ENCODE data around the gene IER3IP1. TPM values are rescaled to one million over a fixed set of nuclear protein-coding genes. Genes with fewer than 3 reads are reported as not detected.
"Not testable (repeated sequence)": the region's sequence is repeated elsewhere in the genome, so short reads cannot be mapped to it uniquely, and the experiment has no call there.

Gene IER3IP1
- 10 to 100 TPM in 11 of 12 donors, not detected in 1; 18.7 to 54.5 (median 25.9) TPM for polyA plus RNA-seq (ENCODE audit: insufficient read length in 12 of 12)
- long read RNA-seq, donor 1, transcript IER3IP1-201 (3 exons, 3,689 nt): major isoform, 87 of 102 reads
- long read RNA-seq, donor 1, partial matches to known transcripts: 15 of 102 reads
- long read RNA-seq, donor 1, other reads (novel, unspliced or antisense): 0 of 102 reads
- long read RNA-seq, donor 2, transcript IER3IP1-201 (3 exons, 3,689 nt): major isoform, 62 of 62 reads
- long read RNA-seq, donor 2, partial matches to known transcripts: 0 of 62 reads
- long read RNA-seq, donor 2, other reads (novel, unspliced or antisense): 0 of 62 reads
- long read RNA-seq, donor 3, transcript IER3IP1-201 (3 exons, 3,689 nt): major isoform, 26 of 37 reads
- long read RNA-seq, donor 3, partial matches to known transcripts: 9 of 37 reads
- long read RNA-seq, donor 3, other reads (novel, unspliced or antisense): 0 of 37 reads
- long read RNA-seq, donor 4, transcript IER3IP1-201 (3 exons, 3,689 nt): major isoform, 16 of 22 reads
- long read RNA-seq, donor 4, partial matches to known transcripts: 6 of 22 reads
- long read RNA-seq, donor 4, other reads (novel, unspliced or antisense): 0 of 22 reads
- long read RNA-seq, donor 5, transcript IER3IP1-201 (3 exons, 3,689 nt): major isoform, 64 of 64 reads
- long read RNA-seq, donor 5, partial matches to known transcripts: 0 of 64 reads
- long read RNA-seq, donor 5, other reads (novel, unspliced or antisense): 0 of 64 reads
- long read RNA-seq, donor 6, transcript IER3IP1-201 (3 exons, 3,689 nt): major isoform, 41 of 41 reads
- long read RNA-seq, donor 6, partial matches to known transcripts: 0 of 41 reads
- long read RNA-seq, donor 6, other reads (novel, unspliced or antisense): 0 of 41 reads
- long read RNA-seq, donor 7, transcript IER3IP1-201 (3 exons, 3,689 nt): major isoform, 28 of 29 reads
- long read RNA-seq, donor 7, partial matches to known transcripts: 0 of 29 reads
- long read RNA-seq, donor 7, other reads (novel, unspliced or antisense): 0 of 29 reads
- long read RNA-seq, donor 8, transcript IER3IP1-201 (3 exons, 3,689 nt): major isoform, 72 of 88 reads
- long read RNA-seq, donor 8, partial matches to known transcripts: 15 of 88 reads
- long read RNA-seq, donor 8, other reads (novel, unspliced or antisense): 0 of 88 reads
- long read RNA-seq, donor 9, transcript IER3IP1-201 (3 exons, 3,689 nt): major isoform, 49 of 60 reads
- long read RNA-seq, donor 9, partial matches to known transcripts: 11 of 60 reads
- long read RNA-seq, donor 9, other reads (novel, unspliced or antisense): 0 of 60 reads
- long read RNA-seq, donor 10, transcript IER3IP1-201 (3 exons, 3,689 nt): major isoform, 51 of 65 reads
- long read RNA-seq, donor 10, partial matches to known transcripts: 14 of 65 reads
- long read RNA-seq, donor 10, other reads (novel, unspliced or antisense): 0 of 65 reads
- long read RNA-seq, donor 11, transcript IER3IP1-201 (3 exons, 3,689 nt): major isoform, 77 of 94 reads
- long read RNA-seq, donor 11, partial matches to known transcripts: 16 of 94 reads
- long read RNA-seq, donor 11, other reads (novel, unspliced or antisense): 0 of 94 reads

DNA sequence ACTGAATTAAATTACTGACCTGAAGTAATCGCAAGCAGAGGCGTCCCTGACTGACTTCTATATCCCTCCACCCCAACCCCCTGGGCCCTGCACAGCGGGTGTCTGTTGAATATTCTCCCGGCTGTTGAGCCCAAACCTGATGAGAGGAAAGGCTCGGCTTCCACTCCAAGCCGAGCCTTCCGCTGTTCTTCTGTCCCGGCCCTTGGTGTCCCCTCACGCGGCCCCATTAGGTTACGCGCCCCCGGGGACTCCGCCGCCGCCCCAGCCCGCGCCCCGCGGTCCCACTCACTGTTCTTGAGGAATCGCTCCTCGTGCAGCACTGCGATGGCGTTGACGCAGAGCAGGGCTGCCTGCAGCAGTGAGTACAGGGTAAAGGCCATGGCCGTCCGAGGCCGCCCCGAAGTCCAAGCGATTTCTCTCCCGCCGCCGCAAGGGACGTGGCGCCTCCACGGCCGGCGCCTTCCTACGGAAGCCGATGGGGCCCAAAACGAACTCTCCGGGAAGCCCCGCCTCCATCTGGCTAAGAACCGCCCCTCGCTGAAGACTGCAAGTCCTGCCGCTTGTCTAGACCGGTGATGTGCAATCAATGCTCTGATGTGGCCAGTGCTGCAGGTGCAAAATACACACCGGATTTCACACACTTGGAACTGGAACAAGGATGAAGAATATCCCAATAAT lies at the start of gene IER3IP1:
IER3IP1 (minus strand) TSS at position 467 of the 678 bp plus-strand sequence; CDS start at position 380, 87 bp downstream.
- peak; percentile 90 for DNase-seq

GRCh38 chr18:47215554-47216138 lies 39.5 kb upstream of the IER3IP1 start:
- peak; percentile 35 for DNase-seq

- DNase-seq: no peak
Observed at GRCh38 chr18:47209171-47209570, 33.0 kb upstream of the IER3IP1 start.

DNA sequence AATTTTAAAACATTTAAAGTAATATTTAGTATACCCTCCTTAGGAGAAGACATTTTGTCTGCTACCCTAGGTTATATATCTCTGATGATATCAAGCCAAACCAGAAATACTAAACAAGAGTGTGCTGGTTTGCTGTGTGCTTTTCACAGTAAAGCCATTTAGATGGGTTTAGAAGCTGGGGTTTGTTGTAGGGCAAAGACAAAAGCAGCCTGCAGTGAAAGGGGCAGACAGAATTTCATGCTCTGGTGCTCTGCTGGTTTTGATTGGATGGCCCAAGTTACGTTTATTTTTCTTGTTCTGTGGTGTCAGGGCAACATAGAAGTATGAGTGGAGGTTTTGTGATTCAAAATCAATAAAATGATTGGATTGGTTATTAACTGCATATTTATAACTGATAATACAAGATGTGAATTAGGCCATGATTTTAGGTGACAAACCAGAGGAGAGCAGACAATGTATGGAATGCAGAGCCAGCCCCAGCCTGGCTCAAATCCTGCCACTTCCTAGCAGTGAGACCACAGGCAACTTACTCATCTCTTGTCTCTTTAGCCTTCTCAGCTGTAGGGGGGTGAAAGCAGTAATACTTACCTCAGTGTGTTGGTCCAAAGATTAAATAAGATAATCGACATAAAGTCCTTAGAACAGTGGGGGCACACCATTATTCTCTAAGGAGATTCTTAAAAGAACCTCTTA lies 30.9 kb upstream of the IER3IP1 start:
- no peak for DNase-seq

- peak; percentile 23 for DNase-seq
Observed at GRCh38 chr18:47204908-47205522, 28.9 kb upstream of the IER3IP1 start.

DNA sequence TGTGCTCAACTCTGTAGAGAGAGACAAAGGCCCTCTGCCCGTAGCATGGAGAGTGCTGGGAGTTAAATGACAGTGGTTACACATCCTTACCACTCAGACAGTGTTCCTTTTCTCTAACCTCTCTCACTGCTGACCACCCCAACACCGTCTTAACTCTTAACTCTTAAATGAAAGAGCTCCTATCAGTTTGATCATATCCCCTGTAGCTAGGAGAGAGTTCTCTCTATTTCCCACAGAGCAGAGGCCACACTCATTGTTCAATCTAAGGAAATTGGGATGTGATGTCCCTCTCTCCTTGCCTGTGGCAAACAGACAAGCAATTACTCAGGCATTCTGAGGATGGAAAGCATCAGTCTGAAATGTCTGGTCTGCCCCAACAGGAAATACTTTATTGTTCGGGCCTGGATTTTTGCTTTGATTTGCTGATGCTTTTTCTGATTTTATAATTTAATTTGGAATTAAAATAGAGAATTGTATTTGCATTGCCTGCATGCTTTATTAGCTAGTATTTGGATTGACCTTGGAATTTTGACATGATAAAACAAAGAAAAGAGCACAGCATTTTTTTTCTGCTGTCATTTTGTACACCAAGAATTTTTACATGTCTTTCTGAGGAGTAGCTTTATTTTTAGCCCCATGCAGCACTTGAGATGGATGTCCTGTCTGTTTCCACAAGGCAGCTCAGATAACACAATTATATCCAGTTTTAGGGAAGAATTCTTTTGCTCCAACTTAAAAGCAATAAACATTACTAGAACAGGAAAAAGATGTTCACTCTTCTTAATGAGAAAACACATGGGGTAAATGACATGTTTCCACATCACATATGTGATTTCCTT lies 27.7 kb upstream of the IER3IP1 start:
- DNase-seq: no peak

DNA sequence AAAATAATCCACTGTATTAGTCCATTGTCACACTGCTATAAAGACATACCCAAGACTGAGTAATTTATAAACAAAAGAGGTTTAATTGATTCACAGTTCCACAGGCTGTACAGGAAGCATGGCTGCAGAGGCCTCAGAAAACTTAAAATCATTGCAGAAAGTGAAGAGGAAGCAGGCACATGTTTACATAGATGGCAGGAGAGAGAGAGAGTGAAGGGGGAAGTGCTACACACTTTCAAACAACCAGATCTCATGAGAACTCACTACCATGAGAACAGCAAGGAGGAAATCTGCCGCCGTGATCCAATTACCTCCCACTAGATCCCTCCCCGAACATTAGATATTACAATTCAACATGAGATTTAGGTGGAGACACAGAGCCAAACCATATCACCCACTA lies 19.8 kb upstream of the IER3IP1 start:
- not testable (repeated sequence) for DNase-seq

DNA sequence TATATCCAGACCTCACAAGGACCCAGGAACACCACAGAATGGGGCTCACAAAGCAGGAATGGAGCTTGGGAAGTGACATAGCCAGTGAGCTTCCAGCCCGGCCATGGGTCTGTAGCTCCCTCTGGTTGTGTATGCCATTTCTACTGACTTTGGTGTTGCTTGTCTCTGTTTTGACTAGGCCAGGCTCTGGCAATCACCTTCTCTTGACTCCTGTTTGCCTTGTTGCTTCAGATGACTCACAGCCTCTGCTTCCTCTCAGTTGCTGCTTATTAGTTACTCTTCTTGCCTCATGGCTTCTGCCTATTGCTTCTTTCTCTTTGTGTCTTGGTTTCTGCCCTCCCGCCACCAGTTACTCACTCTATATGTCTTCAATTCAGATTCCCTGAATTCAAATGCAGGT lies 15.8 kb upstream of the IER3IP1 start:
- DNase-seq: no peak

DNA sequence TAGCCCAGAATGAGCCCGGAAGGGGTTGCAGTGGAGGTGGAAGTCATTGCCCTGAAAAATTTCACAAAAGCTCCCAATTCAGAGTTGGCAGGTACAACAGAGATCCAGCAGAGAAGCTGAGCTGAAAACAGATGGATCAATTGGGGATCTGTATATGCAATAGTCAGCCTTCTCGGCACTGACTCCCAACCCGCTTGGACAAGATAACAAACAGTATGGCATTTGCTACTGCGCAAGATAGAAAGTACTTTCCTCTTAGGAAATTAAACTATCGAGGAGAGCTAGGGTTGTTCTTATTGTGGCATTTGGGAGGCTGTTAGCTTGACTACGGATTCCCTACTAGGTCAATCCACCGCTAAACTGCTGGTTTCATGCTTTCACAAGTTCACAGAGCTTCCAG lies 11.6 kb upstream of the IER3IP1 start:
- no peak for DNase-seq

DNA sequence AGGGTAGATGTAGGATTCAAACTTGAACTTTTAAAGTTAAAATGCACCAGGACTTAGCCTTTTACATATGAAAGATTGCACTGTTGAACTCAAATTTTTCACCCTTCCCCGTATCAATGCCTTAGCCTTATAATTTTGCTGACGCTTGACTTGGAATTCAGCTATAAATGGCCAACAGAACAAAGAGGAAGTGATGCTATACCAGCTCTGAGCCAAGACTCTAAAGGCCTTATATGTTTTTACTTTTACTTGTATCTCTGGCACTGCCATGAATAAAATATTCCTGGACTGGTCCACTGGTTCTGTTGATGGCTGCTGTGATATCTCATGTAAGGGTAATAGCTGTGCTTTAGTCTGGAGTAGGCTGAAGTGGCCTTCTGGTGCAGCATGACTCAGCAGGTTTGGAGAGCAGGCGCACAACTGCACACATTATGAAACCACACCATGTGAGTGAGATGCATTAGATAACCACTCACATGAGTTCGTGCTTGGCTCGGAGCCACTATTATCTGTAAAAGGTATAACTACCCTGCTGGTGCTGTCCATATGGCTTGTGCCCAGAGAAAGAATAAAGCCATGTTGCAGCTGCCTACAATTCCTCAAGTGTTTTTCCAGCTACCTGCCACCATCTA lies 8.4 kb upstream of the IER3IP1 start:
- peak; percentile 2 for DNase-seq

- not testable (repeated sequence) for DNase-seq
Observed at GRCh38 chr18:47182156-47182555, 6.0 kb upstream of the IER3IP1 start.

DNA sequence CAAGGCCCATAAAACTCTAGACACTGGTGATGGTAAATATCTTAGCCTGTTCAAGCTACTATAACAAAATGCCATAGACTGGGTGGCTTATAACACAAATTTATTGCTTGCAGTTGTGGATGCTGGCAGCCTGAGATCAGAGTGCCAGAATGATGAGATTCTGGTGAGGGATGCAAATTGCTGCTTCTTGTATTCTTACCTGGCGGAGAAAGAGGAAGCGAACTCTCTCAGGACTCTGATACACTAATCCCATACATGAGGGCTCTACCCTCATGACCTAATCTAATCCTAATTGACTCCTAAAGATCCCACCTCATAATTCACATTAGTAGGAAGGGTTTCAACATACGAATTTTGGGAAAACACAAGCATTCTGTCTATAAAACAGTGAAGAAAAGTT lies 4.6 kb upstream of the IER3IP1 start:
- DNase-seq: no peak

DNA sequence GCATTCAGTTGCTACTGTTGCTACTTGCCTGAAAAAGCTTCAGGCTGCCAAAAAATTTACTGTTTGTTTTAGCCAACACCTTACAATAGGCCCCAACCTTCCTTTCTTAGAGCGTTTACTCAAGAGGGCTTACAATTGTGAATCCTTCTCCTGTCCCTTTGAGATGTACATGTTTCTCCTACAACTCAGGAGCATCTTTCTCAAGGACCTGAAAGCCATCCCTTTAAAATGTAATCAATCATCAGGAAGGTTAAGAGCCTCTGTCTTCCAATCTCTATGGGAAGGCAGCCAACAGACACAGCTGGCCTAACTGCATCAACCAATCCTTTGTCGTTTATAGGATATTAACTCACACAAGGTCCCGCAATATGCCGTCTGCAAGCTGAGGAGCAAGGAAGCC lies 3.4 kb upstream of the IER3IP1 start:
- peak; percentile 61 for DNase-seq

- no peak for DNase-seq
Observed at GRCh38 chr18:47175283-47175897, 774 bp downstream of the IER3IP1 start.

- DNase-seq: no peak
Observed at GRCh38 chr18:47174545-47175116, 1.5 kb downstream of the IER3IP1 start.

GRCh38 chr18:47172476-47172875 lies 3.7 kb downstream of the IER3IP1 start:
- no peak for DNase-seq

- no peak for DNase-seq
Observed at GRCh38 chr18:47168913-47169312, 7.3 kb downstream of the IER3IP1 start.

All from muscle of arm (tissue), 14 donors.